Epithelial cell of proximal tubule (primary cell): ENCODE data around the gene FBXO36. TPM values are rescaled to one million over a fixed set of nuclear protein-coding genes. Genes with fewer than 3 reads are reported as not detected.

Experiments used
- DNase-seq: peaks from one replicate; pipeline ENCODE4 v3.0.0-alpha.2; 2011; ENCODE audit warnings: low read depth
- H3K4me3 ChIP-seq: 2 replicates; pipeline ENCODE4 v1.5.1; 2011; ENCODE audit warnings: low read depth, mild to moderate bottlenecking, low read length
- total RNA-seq: library from RNA; depleted of rRNA; stranded (reverse); fragments of >200 nt; gene quantifications from 2 replicates; pipeline ENCODE4 v1.2.3, GENCODE V29; 2015
- TF ChIP-seq, protein P1 (sequence below): conservative IDR thresholded peaks from 2 replicates; pipeline ENCODE4 v1.5.1; 2012; ENCODE audit warnings: low read depth, mild to moderate bottlenecking, low read length

The FBXO36 gene, protein sequence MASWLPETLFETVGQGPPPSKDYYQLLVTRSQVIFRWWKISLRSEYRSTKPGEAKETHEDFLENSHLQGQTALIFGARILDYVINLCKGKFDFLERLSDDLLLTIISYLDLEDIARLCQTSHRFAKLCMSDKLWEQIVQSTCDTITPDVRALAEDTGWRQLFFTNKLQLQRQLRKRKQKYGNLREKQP
- 1.8 and 2.1 TPM in 2 replicates for total RNA-seq

DNA sequence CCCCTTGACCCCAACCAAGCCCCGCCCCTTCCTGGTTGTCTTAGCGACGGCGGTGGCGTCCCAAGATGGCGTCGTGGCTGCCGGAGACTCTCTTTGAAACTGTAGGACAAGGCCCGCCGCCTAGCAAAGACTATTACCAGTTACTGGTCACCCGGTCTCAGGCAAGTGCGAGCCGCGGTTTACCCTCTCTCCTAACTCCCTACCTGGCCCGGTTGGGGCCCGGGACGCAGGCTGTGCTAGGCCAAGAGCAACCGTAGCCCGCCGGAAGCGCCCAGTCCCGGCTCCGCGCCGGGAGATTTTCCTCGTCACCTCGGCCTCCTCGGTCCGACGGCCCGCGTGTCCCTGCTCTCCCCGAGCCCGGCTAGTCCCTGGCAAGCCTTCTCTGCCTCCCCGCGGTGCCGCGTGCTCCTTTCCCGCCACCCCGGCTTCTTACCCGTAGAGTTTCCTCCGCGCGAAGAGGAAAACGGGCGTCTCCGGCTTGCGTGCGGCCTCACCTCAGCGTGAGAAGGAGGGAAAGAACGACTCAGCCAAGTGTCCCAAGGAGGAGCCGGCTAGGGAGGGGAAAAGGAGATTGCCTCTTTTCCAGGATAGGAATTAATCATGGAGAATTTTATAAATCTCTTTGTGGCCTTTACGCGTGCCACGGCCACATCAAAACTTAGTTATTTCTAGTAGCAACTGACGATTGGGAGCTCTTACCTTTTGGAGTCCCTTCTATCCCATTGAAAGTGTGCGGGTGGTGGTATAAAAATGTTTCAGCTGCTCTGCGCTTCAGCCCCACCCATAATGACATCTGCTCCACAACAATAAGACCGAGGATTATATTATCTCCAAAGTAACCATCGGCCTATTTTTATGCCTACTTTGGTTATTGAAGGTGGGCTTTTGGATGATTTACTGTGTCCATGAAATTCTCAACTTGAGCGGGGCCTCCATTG lies at the start of gene FBXO36:
TSS of gene FBXO36 (plus strand) at position 55 of the 938 bp plus-strand sequence. CDS start at position 66, 11 bp downstream.
- TF ChIP-seq, protein P1, sequence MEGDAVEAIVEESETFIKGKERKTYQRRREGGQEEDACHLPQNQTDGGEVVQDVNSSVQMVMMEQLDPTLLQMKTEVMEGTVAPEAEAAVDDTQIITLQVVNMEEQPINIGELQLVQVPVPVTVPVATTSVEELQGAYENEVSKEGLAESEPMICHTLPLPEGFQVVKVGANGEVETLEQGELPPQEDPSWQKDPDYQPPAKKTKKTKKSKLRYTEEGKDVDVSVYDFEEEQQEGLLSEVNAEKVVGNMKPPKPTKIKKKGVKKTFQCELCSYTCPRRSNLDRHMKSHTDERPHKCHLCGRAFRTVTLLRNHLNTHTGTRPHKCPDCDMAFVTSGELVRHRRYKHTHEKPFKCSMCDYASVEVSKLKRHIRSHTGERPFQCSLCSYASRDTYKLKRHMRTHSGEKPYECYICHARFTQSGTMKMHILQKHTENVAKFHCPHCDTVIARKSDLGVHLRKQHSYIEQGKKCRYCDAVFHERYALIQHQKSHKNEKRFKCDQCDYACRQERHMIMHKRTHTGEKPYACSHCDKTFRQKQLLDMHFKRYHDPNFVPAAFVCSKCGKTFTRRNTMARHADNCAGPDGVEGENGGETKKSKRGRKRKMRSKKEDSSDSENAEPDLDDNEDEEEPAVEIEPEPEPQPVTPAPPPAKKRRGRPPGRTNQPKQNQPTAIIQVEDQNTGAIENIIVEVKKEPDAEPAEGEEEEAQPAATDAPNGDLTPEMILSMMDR = no peak
- H3K4me3 ChIP-seq = peak within 1 kb of the TSS; percentile 74
- no peak for DNase-seq

DNA sequence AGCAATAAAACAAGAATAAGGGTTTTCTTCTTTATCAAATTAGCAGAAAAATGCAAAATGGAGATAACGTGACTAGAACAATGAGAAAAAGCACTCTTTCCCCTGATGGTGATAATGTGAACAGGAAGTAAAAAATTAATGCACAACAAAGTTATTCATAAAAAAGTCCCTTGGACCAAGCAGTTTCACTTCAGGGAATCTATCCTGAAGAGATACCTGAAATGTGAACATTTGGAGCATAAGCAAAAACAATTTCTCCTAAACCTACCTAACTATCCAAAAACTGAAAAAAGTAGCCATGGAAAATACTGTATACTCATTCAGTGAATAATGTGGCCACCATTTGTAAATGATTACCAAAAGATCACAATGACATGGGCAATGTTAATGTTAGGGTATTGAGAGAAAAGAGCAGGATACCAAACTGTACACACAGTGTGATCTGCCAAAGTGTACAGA lies 49.2 kb upstream of the FBXO36 start:
- peak; percentile 10 for DNase-seq
- H3K4me3 ChIP-seq = no peak overlapping the region
- TF ChIP-seq, protein P1 = no peak

DNA sequence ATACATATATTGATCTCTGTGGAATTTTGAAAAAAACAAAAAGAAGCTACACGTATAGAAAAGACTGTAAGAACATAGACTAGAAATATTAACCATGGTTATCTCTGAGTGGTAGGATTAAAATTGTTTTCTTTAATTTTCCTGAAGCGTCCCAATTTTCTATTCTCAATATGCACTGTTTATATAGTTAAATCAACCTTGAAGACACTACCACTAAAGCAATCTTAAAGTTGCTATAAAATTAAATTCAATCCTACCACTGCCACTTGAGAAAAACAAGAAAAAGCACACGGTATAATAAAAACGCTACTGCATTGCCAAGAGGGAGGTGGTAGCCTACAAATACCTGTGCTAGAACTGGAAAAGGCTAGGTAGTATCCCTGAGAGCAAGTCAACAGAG lies 47.7 kb upstream of the FBXO36 start:
- no peak for DNase-seq
- no peak overlapping the region for H3K4me3 ChIP-seq
- TF ChIP-seq, protein P1 = no peak

DNA sequence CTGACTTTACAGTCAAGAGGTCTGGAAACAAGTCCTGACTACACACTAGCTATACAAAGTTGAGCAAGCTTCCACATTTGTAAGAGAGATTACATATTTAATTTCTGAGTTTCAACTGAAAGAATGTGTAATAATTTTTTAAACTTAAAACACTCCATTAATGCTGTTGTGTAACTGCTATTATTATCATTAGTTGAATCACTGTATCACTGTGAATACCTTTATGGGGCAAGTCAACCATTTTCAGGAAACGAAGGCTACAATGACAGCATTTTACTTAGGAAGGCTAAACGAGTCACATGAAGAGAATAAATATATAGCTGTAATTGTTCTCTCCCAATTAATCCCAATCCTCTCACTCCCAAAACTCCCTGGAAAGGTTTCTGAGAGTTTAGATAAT lies 46.8 kb upstream of the FBXO36 start:
- TF ChIP-seq, protein P1 = no peak
- DNase-seq = no peak
- H3K4me3 ChIP-seq = no peak overlapping the region

DNA sequence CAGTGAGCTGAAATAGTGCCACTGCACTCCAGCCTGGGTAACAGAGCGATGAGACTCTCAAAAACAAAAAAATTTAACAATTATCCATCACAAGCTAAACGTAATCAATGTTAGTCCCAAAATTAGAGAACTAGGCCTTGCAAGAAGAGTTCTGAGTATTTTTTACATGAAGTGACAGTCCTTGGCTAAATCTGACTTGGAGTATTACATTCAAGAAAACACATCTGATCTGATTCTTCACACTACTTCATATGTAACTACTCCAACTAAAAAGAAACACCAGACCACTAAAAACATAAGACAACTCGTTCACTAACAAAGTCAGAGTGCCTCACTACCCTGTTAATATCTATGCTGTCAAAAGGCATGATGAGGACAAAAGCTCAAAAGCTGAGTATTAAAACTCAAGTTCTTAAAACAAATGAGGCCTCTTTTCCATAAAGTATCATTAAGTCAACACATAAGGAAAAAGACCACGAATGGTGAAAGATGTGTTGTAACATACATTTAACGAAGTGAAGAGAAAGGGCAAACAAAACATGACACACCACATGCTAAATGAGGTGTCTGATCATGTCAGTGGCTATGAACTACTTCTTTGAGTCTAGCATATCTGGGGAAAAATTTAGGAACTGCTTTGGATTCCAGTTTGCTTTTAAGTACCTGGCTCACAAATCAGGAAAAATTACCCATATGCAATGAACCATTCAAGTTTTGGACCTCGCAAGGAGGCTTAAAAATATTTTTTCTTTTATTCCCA lies 42.9 kb upstream of the FBXO36 start:
- no peak overlapping the region for H3K4me3 ChIP-seq
- DNase-seq = no peak

DNA sequence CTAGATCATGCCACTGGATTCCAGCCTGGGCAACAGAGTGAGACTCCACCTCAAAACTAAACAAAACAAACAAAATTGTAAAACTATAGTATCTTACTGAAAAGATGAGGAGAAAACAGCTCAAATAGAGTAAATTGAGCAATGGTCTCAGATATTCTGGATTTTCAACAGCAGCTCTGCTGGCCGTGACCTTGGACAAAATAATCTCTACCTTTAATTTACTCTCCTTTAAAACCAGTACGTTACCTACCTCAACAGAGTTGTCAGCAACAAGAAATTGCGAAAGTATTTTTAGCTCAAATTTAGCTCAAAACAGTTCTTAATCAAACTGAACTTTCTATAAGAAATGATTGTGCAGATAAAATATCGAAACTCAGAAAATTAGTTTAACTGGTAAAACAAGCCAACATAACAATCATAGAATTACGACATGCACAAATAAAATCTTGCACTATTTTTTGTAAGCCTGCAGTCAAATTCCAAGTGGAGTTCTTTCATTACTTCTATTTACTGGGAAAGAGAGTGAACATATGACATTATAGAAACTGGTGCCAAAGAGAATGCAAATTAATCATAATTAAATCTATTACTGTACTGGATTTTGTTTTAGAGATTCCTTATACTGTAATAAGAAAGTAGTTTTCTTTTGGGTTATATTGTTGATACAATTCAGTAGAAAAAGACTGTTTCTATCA lies 41.3 kb upstream of the FBXO36 start:
- no peak for DNase-seq
- TF ChIP-seq, protein P1 = no peak
- no peak overlapping the region for H3K4me3 ChIP-seq

More for the DNA sequence above, 42.9 kb upstream of the FBXO36 start:
- TF ChIP-seq, protein P1 = no peak
